Right lobe of liver (tissue), 4 donors: ENCODE results near the gene MAST2.

Experiments used
- CTCF ChIP-seq, 4 donors: fragments of 200-600 bp in 3 of 4; fragments of 450-650 bp in 1 of 4; IDR thresholded peaks; one replicate each; pipeline versions ENCODE4 v1.5.1 to v1.8.0; 2016 to 2022; ENCODE audit warnings: antibody characterized with exemption in 4 of 4, mild to moderate bottlenecking in 2 of 4
- POLR2A ChIP-seq: fragments of 450-650 bp; IDR thresholded peaks from one replicate; pipeline ENCODE4 v1.6.1; 2017; ENCODE audit warnings: antibody characterized with exemption, mild to moderate bottlenecking
- donor health status: DM: no; HTN: no; CAD: no.
- donor health status: DM: no; HTN: no; CAD: no.
- donor health status: DM: no; HTN: yes; CAD: no.

GRCh38 chr1:45789601-45790000 is 13.8 kb upstream of the MAST2 start:
- no peak for TF ChIP-seq CTCF (IDR thresholded peaks at IDR 0.05)
- TF ChIP-seq POLR2A: no peak
